Activated gamma-delta T cell treated with anti-CD3 and anti-CD28 coated beads, Interleukin-2, amount 50 U/mL, for 16 hours (primary cell): Measurements from ENCODE around the gene KRT1.

ENCODE experiments used
- DNase-seq: peaks from one replicate; pipeline ENCODE4 v3.0.0-alpha.2; 2020; ENCODE audit warnings: low read depth

KRT1 gene

DNA sequence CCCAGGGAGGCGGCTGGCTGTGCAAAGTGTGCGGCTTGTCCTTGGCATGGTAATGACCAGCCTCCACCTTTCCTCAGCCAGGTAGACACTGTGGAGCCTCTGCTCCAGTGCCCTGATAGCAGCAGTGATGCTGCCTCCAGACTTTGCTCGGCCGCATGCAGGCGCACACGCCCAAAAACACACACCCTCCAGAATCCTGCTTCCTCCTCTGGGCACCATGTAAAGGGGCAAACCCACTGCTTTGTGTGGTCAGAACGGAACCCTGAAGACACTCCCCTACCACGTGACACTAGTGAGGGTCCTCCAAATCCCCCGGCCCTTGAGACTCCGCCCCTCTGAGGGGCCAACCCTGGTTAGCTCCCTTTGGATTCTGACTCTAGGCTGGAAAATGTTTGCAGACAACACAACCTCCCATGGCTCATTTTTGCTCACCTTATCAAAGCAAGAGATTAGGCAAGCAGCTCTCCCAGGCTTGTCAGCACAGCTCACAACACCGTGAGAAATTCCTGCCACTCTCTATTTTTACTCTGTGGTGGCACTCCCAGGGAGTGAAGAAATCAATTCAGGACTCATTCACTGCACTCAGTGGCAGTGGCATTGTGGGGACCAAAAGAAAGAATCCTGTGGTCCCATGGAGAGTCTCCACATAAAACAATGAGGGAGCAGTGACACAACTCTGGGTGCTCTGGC lies 18.6 kb upstream of the KRT1 start:
- no peak for DNase-seq

- DNase-seq = no peak
Measured at GRCh38 chr12:52697058-52697582, 16.9 kb upstream of the KRT1 start.

- no peak for DNase-seq
Measured at GRCh38 chr12:52696588-52696987, 16.4 kb upstream of the KRT1 start.

DNA sequence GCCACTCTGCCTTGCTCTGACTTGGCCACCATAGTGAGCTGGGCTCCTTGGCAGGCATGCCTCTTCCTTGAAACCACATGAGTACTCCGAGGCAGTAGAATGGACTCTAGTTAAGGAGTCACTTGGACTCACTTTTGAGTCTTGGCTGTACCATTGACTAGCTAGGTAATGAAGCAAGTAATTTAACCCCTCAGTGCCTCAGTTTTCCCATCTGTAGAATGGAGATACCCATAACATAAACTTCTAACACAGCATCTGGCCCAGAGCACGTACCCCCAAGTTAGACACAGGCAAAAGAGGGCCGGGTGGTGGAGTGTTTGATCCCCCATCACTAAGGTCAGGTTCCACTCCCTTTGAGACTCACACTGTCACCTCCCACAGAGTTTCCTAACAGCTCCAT lies 14.8 kb upstream of the KRT1 start:
- no peak for DNase-seq

DNA sequence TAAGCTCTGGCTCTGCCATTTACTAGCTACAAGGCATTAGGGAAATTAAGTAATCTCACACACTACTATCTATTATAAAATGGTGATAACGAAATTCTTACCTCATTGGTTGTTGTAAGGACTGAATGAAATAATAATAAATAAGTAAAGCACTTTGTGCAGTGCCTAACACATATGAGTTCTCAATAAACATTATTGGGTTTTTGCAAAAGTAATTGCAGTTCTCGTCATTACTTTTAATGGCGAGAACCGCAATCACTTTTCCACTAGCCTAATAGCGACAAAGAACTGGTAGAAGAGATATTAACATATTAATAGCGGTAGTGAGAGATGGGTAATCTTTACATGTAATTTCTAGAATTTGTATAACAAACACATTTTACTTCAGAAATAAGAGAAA lies 13.9 kb upstream of the KRT1 start:
- no peak for DNase-seq

GRCh38 chr12:52693261-52693660 lies 13.1 kb upstream of the KRT1 start:
- no peak for DNase-seq

- no peak for DNase-seq
Measured at GRCh38 chr12:52692254-52692653, 12.0 kb upstream of the KRT1 start.

DNA sequence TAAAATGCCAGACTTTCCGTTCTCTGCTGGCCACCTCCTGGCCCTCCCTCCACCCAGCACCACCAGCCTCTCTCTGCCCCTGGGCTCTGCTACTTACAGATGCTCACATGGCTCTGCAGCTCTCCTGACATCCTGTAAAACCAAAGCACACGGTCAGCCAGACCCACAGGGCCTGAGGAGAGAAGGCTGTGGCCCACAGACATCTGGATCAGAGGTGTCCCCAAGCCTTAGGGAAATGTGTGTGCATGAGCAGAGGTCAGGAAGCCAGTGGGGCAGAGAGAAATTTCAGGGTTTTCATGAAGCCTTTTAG lies 11.6 kb upstream of the KRT1 start:
- DNase-seq = no peak

- peak; percentile 13 for DNase-seq
Measured at GRCh38 chr12:52691076-52691840, 11.1 kb upstream of the KRT1 start.

GRCh38 chr12:52690351-52691075 lies 10.3 kb upstream of the KRT1 start:
- no peak for DNase-seq

DNA sequence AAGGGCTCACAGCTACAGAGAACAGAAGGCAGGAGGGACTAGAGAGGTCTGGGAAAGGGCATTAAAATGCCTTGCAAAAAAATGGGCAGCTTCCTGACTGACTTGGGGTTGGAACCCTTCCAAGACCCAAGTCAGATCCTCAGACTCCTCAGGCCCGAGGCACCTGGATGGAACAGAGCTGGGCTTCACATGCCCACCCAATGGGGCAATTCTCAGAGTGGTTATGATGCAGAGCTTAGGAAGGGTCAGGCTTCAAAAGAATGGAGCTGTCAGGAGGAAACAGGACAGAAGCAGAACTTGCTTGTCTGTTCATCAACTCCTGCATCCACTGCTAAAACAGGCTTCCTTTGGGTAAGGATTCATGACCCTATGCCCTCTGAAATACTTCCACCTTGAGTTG lies 9.7 kb upstream of the KRT1 start:
- no peak for DNase-seq

DNA sequence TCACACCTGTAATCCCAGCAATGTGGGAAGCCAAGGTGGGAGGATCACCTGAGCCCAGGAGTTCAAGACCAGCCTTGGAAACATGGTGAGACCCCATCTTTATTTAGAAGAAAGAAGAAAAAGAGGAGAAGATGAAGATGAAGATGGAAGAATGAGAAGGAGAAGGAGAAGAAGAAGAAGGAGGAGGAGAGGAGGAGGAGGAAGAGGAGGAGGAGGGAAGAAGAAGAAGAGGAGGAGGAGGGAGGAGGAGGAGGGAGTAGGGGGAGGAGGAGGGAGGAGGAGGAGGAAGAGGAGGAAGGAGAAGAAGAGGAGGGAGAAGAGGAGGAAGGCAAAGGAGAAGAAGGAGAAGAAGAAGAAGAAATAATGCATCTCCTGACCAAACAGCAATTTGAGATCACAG lies 9.0 kb upstream of the KRT1 start:
- DNase-seq = no peak

DNA sequence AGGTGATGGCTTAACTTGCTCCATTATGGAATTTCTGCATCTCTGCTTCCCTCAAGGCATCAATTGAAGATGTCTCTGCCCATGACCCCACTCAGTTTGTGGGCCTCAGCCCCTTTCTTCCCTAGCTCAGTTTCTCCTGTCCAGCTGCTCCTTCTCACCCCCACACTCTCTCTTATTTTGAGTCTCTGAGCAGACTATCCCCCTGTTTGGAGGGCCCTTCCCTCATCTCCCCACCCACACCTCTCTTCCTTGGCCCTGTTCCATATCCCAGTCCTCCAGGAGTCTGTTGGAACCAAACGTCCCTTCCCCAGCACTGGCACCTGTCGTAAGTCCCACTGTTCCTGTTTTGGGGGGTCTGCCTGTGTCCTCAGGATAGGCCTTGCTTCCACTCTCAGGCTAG lies 8.3 kb upstream of the KRT1 start:
- DNase-seq = no peak

DNA sequence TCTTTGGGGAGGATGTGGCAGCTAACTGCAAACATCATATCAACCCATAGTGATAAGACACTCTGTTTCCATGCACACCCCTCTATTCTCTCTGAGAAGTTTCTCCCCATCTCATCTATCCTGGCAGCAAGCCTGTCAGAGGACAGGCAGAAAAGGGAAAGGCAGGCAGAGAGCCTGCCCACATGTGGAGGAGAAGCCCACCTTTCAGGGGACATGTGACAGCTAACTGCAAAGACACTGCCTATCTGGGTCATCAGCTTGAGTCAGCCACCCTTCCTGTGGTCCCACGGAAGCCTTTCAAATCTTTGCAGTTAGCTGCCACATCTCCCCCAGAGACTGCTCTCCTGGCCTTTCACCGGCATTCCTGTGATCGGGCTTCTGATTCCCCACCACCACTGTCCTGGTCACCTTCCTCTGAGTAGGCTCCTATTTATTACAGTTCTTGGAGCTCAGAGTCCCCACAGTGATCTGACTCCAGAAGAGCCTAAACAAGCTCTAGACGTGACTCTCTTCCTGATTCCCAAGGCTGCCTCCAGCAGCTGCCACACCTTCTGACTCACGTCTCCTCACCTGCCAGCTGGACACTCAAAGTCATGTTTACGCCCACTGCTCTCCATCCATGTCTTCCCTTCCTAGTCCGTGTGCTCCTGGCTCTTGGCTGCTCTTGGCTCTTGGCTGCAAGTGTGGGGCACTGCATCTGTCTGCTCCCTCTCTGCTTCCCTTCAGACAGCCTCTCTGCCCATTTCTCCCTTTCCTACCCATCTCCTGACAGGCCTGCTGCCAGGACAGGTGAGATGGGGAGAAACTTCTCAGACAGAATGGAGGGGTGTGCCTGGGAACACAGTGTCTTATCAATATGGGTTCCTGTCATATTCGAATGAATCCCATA lies 7.5 kb upstream of the KRT1 start:
- DNase-seq = no peak

DNA sequence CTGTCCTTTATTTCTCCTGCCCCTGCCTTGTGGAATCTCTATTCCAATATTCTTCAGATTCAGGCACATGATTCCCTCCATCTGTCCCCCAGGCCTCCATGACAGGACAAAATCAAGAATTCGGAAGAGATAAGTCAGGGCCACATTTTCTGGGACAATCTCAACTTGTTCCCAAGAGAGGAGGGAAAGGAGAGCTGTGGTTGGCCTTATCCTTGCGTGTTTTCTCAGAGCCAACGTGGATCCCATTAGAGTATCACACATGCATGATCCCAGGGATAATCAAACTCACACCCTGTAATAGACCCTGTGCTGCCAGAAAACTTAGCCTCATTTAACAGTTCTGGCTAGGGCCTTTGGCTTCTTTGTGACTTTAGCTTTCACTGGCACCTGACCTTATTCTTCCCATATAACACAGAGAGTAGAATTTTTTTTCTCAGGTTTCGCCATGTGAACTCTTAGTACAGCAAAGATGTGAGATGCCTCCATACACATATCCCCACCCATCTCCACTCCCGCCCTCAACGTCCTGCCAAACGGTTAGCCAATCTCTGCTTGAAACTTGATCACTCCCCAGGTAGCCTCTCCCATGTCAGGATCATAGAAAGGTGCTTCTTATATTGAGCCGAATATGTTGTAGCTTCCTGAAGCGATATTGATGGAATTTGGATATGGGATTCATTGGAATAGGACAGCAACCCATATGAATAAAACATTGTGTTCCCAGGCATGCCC lies 6.7 kb upstream of the KRT1 start:
- no peak for DNase-seq

DNA sequence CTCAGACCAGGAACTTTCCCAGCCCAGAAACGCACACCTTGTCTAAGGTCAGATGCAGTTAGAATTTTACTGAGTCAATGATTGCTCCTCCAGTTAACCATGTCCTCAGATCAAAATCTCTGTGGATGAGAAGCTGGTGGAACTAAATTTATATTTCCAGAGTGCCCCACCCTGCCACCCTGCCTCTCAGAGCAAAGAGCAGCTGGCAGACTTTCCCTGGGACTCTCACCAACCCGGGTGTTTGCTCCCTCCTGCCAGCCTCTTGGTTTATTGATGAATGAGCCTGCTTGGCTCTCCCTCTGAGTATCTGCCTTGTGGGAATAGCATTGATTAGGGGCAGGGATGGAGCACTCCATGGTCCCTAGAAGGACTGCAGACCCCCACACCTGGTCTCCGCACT lies 5.9 kb upstream of the KRT1 start:
- no peak for DNase-seq

- no peak for DNase-seq
Measured at GRCh38 chr12:52685406-52685890, 5.2 kb upstream of the KRT1 start.

DNA sequence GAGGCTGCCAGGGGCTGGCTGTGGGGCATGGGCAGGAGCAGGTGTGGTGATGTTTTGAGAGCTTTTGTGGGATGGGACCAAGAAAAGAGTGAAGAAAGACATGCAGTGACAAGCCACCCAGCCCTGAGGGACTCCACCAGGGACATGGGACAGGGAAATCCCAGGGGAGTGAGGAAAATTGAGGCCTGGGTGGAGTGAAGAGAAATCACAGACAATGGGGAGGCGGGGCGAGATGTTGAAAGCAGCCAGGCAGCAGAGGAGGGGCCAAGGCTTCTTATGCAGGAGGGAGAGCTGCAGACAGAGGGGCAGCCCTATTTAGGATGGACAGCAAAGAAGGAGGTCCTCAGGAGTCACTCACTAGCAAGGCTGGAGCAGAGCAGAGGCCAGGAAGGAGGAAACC lies 4.2 kb upstream of the KRT1 start:
- no peak for DNase-seq

GRCh38 chr12:52683575-52684300 lies 3.5 kb upstream of the KRT1 start:
- DNase-seq = no peak

GRCh38 chr12:52682938-52683574 lies 2.8 kb upstream of the KRT1 start:
- DNase-seq = no peak
